Measurements from ENCODE around the gene NAV2.

The NAV2 gene

GRCh38 chr11:20134991-20135736 is 422.5 kb downstream of the NAV2 start:
- DNase-seq (ENCODE audit: low read depth in 1 of 2, low spot score in 1 of 2): no peak

- no peak for DNase-seq (ENCODE audit: low read depth in 1 of 2, low spot score in 1 of 2)
Measured at GRCh38 chr11:20137637-20138036, 425.0 kb downstream of the NAV2 start.

GRCh38 chr11:20138707-20139106 is 426.1 kb downstream of the NAV2 start:
- DNase-seq (ENCODE audit: low read depth in 1 of 2, low spot score in 1 of 2): no peak

GRCh38 chr11:20154381-20154780 is 441.7 kb downstream of the NAV2 start:
- no peak for DNase-seq (ENCODE audit: low read depth in 1 of 2, low spot score in 1 of 2)

GRCh38 chr11:20155683-20156279 is 443.1 kb downstream of the NAV2 start:
- no peak for DNase-seq (ENCODE audit: low read depth in 1 of 2, low spot score in 1 of 2)

GRCh38 chr11:20156280-20156875 is 443.7 kb downstream of the NAV2 start:
- peak; percentile 33 to 42 for DNase-seq (ENCODE audit: low read depth in 1 of 2, low spot score in 1 of 2)

GRCh38 chr11:20156876-20157613 is 444.4 kb downstream of the NAV2 start:
- DNase-seq (ENCODE audit: low read depth in 1 of 2, low spot score in 1 of 2): peak in 1 of 2 donors; percentile 10

- no peak for DNase-seq (ENCODE audit: low read depth in 1 of 2, low spot score in 1 of 2)
Measured at GRCh38 chr11:20157728-20158127, 445.1 kb downstream of the NAV2 start.

- DNase-seq (ENCODE audit: low read depth in 1 of 2, low spot score in 1 of 2): no peak
Measured at GRCh38 chr11:20158597-20159257, 446.1 kb downstream of the NAV2 start.

- no peak for DNase-seq (ENCODE audit: low read depth in 1 of 2, low spot score in 1 of 2)
Measured at GRCh38 chr11:20159466-20160381, 447.1 kb downstream of the NAV2 start.

GRCh38 chr11:20160425-20161229 is 448.0 kb downstream of the NAV2 start, which contains the start of gene DBX1:
Gene DBX1, minus strand, starts transcription at chr11:20160475. Its CDS starts 151 bp downstream, at chr11:20160324.
- DNase-seq (ENCODE audit: low read depth in 1 of 2, low spot score in 1 of 2): no peak

GRCh38 chr11:20161230-20161918 is 448.7 kb downstream of the NAV2 start:
- no peak for DNase-seq (ENCODE audit: low read depth in 1 of 2, low spot score in 1 of 2)

- no peak for DNase-seq (ENCODE audit: low read depth in 1 of 2, low spot score in 1 of 2)
Measured at GRCh38 chr11:20161923-20162744, 449.5 kb downstream of the NAV2 start.

GRCh38 chr11:20162824-20163782 is 450.5 kb downstream of the NAV2 start:
- DNase-seq (ENCODE audit: low read depth in 1 of 2, low spot score in 1 of 2): no peak

GRCh38 chr11:20163783-20164481 is 451.3 kb downstream of the NAV2 start:
- DNase-seq (ENCODE audit: low read depth in 1 of 2, low spot score in 1 of 2): no peak
